ENCODE measurements around the gene FFAR3. TPM values are rescaled to one million over a fixed set of nuclear protein-coding genes. Genes with fewer than 3 reads are reported as not detected.

FFAR3 gene
- total and polyA plus RNA-seq, 9 of the 15 experiments (the other 6 are each of a cell fraction or from before 2014, with no cell fraction given) = not detected

DNA sequence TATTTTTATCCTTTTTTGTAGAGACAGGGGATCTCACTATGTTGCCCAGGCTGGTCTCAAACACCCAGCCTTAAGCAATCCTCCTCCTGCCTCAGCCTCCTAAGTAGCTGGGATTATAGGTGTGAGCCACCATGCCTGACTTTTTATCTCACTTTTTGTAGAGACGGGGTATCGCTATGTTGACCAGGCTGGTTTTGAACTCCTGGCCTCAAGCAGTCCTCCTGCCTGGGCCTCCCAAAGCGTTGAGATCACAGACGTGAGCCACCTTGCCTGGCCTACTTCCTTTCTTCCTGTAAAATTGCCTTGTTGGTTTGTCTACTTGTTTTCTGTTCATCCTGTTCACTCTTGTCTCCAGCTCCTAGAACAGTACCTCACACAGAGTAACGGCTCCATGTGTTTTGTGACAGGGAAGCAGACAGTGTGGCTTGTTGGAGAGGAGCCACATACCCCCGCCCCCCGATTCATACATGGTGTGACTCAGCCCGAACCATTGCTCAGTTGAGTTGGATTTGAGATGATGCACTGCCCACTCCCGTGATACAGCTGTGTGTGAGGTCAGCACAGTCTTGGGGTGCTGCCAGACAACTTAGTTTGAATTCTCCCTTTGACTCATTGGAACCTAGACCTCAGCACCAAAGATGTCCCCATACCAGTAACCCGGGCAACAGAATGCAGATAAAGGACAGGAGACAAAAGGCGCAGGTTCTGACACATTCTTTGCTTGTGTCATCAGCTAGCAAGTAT is 46.8 kb downstream of the FFAR3 start (continued):
- TF ChIP-seq, protein P1, sequence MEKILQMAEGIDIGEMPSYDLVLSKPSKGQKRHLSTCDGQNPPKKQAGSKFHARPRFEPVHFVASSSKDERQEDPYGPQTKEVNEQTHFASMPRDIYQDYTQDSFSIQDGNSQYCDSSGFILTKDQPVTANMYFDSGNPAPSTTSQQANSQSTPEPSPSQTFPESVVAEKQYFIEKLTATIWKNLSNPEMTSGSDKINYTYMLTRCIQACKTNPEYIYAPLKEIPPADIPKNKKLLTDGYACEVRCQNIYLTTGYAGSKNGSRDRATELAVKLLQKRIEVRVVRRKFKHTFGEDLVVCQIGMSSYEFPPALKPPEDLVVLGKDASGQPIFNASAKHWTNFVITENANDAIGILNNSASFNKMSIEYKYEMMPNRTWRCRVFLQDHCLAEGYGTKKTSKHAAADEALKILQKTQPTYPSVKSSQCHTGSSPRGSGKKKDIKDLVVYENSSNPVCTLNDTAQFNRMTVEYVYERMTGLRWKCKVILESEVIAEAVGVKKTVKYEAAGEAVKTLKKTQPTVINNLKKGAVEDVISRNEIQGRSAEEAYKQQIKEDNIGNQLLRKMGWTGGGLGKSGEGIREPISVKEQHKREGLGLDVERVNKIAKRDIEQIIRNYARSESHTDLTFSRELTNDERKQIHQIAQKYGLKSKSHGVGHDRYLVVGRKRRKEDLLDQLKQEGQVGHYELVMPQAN (IDR thresholded peaks at IDR 0.05; ENCODE audit: borderline replicate concordance) = no peak
- TF ChIP-seq XRCC4 (IDR thresholded peaks at IDR 0.05; ENCODE audit: extremely low read depth, insufficient read depth, insufficient read length) = no peak
- TF ChIP-seq, protein P2, sequence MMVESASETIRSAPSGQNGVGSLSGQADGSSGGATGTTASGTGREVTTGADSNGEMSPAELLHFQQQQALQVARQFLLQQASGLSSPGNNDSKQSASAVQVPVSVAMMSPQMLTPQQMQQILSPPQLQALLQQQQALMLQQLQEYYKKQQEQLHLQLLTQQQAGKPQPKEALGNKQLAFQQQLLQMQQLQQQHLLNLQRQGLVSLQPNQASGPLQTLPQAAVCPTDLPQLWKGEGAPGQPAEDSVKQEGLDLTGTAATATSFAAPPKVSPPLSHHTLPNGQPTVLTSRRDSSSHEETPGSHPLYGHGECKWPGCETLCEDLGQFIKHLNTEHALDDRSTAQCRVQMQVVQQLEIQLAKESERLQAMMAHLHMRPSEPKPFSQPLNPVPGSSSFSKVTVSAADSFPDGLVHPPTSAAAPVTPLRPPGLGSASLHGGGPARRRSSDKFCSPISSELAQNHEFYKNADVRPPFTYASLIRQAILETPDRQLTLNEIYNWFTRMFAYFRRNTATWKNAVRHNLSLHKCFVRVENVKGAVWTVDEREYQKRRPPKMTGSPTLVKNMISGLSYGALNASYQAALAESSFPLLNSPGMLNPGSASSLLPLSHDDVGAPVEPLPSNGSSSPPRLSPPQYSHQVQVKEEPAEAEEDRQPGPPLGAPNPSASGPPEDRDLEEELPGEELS (CRISPR knock-in tag; IDR thresholded peaks at IDR 0.05; ENCODE audit: borderline replicate concordance) = no peak
- TF ChIP-seq, protein P3, sequence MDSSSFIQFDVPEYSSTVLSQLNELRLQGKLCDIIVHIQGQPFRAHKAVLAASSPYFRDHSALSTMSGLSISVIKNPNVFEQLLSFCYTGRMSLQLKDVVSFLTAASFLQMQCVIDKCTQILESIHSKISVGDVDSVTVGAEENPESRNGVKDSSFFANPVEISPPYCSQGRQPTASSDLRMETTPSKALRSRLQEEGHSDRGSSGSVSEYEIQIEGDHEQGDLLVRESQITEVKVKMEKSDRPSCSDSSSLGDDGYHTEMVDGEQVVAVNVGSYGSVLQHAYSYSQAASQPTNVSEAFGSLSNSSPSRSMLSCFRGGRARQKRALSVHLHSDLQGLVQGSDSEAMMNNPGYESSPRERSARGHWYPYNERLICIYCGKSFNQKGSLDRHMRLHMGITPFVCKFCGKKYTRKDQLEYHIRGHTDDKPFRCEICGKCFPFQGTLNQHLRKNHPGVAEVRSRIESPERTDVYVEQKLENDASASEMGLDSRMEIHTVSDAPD (CRISPR knock-in tag; IDR thresholded peaks at IDR 0.05) = no peak
- TF ChIP-seq GTF2A2 (tag; IDR thresholded peaks at IDR 0.05) = no peak
- TF ChIP-seq, protein P4, sequence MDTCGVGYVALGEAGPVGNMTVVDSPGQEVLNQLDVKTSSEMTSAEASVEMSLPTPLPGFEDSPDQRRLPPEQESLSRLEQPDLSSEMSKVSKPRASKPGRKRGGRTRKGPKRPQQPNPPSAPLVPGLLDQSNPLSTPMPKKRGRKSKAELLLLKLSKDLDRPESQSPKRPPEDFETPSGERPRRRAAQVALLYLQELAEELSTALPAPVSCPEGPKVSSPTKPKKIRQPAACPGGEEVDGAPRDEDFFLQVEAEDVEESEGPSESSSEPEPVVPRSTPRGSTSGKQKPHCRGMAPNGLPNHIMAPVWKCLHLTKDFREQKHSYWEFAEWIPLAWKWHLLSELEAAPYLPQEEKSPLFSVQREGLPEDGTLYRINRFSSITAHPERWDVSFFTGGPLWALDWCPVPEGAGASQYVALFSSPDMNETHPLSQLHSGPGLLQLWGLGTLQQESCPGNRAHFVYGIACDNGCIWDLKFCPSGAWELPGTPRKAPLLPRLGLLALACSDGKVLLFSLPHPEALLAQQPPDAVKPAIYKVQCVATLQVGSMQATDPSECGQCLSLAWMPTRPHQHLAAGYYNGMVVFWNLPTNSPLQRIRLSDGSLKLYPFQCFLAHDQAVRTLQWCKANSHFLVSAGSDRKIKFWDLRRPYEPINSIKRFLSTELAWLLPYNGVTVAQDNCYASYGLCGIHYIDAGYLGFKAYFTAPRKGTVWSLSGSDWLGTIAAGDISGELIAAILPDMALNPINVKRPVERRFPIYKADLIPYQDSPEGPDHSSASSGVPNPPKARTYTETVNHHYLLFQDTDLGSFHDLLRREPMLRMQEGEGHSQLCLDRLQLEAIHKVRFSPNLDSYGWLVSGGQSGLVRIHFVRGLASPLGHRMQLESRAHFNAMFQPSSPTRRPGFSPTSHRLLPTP (IDR thresholded peaks at IDR 0.05; ENCODE audit: borderline replicate concordance, extremely low read depth, insufficient read length) = no peak
- no peak for TF ChIP-seq MTF1 (CRISPR knock-in tag; IDR thresholded peaks at IDR 0.05; ENCODE audit: borderline replicate concordance)
